Testis (tissue), 3 donors: ENCODE data around the gene MRTO4. TPM values are rescaled to one million over a fixed set of nuclear protein-coding genes. Genes with fewer than 3 reads are reported as not detected.
"Not testable (repeated sequence)": the region's sequence is repeated elsewhere in the genome, so short reads cannot be mapped to it uniquely, and the experiment has no call there.

Experiments used
- DNase-seq: peaks from one replicate; pipeline ENCODE4 v3.0.0-alpha.2; 2019
- H3K27ac ChIP-seq, 2 donors: fragments of 200-600 bp; sonication (generic); one replicate each; pipeline ENCODE4 v1.5.1; 2019
- H3K27me3 ChIP-seq: fragments of 200-600 bp; sonication (generic); one replicate; pipeline ENCODE4 v1.5.1; 2019
- H3K36me3 ChIP-seq: fragments of 200-600 bp; sonication (generic); one replicate; pipeline ENCODE4 v1.5.1; 2017; ENCODE audit warnings: low read depth; ENCODE audit errors: missing control alignments
- H3K4me1 ChIP-seq: fragments of 200-600 bp; sonication (generic); one replicate; pipeline ENCODE4 v1.5.1; 2019
- H3K4me3 ChIP-seq, 2 donors: fragments of 200-600 bp; sonication (generic); one replicate each; pipeline ENCODE4 v1.5.1; 2017 to 2019
- H3K9me3 ChIP-seq: fragments of 200-600 bp; sonication (generic); one replicate; pipeline ENCODE4 v1.5.1; 2017
- CTCF ChIP-seq, 3 experiments: fragments of 450-650 bp in 2 of 3; fragments of 200-600 bp in 1 of 3; sonication (generic) in 1 of 3; IDR thresholded peaks; one replicate each; pipeline ENCODE4 v1.5.1; 2016 to 2019; ENCODE audit warnings: antibody characterized with exemption in 3 of 3, mild to moderate bottlenecking in 2 of 3, moderate library complexity in 1 of 3
- POLR2A ChIP-seq: fragments of 450-650 bp; IDR thresholded peaks from one replicate; pipeline ENCODE4 v1.6.1; 2017; ENCODE audit warnings: antibody characterized with exemption, mild to moderate bottlenecking, moderate library complexity
- WGBS, 2 donors: methylation state at CpG; one replicate each; pipeline ENCODE4 v1.1.5; 2018; 5-methylcytosine and 5-hydroxymethylcytosine counted together
- intact Hi-C: fragments of 100-400 bp; cut with DNase I; formaldehyde crosslinking; loops from one replicate; pipeline ENCODE4 v1.15.1; 2023; ENCODE audit warnings: low total_unique reads
- polyA plus RNA-seq: library from polyadenylated mRNA; stranded (reverse); fragments of 350-450 nt; fragmentation: Illumina TruSeq; extraction: RNeasy Lipid Tissue Mini Kit (QIAGEN cat#74804); gene quantifications from one replicate; pipeline ENCODE4 v1.2.3, GENCODE V29; 2014; ENCODE audit warnings: low read depth, low replicate concordance; ENCODE audit not compliant: insufficient read depth
- total RNA-seq, 2 donors: library from RNA; depleted of rRNA; stranded (reverse); fragments of >200 nt; gene quantifications; one replicate each; pipeline ENCODE4 v1.2.3, GENCODE V29; 2016

Gene MRTO4
- total and polyA plus RNA-seq, 3 donors from 2014 or later, result 25.8 to 46.4 (median 36.9) TPM

GRCh38 chr1:19289244-19289643 lies 37.6 kb downstream of the MRTO4 start:
- no peak for TF ChIP-seq POLR2A
- TF ChIP-seq CTCF (IDR thresholded peaks at IDR 0.05), result no peak
- no peak overlapping the region for H3K27ac ChIP-seq

GRCh38 chr1:19294638-19295037 lies 43.0 kb downstream of the MRTO4 start:
- WGBS, 2 donors, result 93 to 97% methylated on average over 2 of the region's 2 CpGs
- intact Hi-C loops, result no loop called here

More at GRCh38 chr1:19289244-19289643, 37.6 kb downstream of the MRTO4 start:
- no peak overlapping the region for H3K4me3 ChIP-seq
- no peaks in the 10 kb centered on the region for H3K27me3 ChIP-seq
- H3K9me3 ChIP-seq, result no peaks in the 10 kb centered on the region
- no peaks in the 10 kb centered on the region for H3K4me1 ChIP-seq
- intact Hi-C loops, result no loop called here
- 32 to 49% methylated on average over 2 of the region's 2 CpGs for WGBS, 2 donors
- DNase-seq, result no peak
- no peaks in the 10 kb centered on the region for H3K36me3 ChIP-seq

GRCh38 chr1:19300211-19300610 lies 48.6 kb downstream of the MRTO4 start:
- H3K27ac ChIP-seq, result no peak overlapping the region
- H3K27me3 ChIP-seq, result no peaks in the 10 kb centered on the region
- H3K4me1 ChIP-seq, result peaks cover 5% of the 10 kb centered on the region
- TF ChIP-seq POLR2A, result no peak
- TF ChIP-seq CTCF (IDR thresholded peaks at IDR 0.05), result no peak
- H3K9me3 ChIP-seq, result no peaks in the 10 kb centered on the region
- intact Hi-C loops, result no loop called here
- DNase-seq, result no peak
- H3K4me3 ChIP-seq, result no peak overlapping the region
- no peaks in the 10 kb centered on the region for H3K36me3 ChIP-seq
- WGBS, 2 donors, result 94 to 100% methylated on average over 2 of the region's 2 CpGs

More at GRCh38 chr1:19294638-19295037, 43.0 kb downstream of the MRTO4 start:
- Histone ChIP-seq H3K27me3 (no peaks in the 10 kb centered on the region), H3K4me3 (no peak overlapping the region), H3K36me3 (no peaks in the 10 kb centered on the region), H3K4me1 (peaks cover 5% of the 10 kb centered on the region), H3K9me3 (no peaks in the 10 kb centered on the region), H3K27ac (no peak overlapping the region)
- no peak for DNase-seq
- TF ChIP-seq CTCF (IDR thresholded peaks at IDR 0.05), result no peak
- no peak for TF ChIP-seq POLR2A

- 93 to 97% methylated on average over 10 of the region's 10 CpGs for WGBS, 2 donors
- DNase-seq, result not testable (repeated sequence)
These were observed 52.5 kb downstream of the MRTO4 start for GRCh38 chr1:19304081-19304480.

GRCh38 chr1:19305880-19306279 lies 54.3 kb downstream of the MRTO4 start:
- no peak overlapping the region for H3K27ac ChIP-seq
- no peaks in the 10 kb centered on the region for H3K27me3 ChIP-seq
- H3K9me3 ChIP-seq, result no peaks in the 10 kb centered on the region
- intact Hi-C loops, result no loop called here
- no peak for DNase-seq
- no peak overlapping the region for H3K4me3 ChIP-seq
- H3K4me1 ChIP-seq, result peaks cover 4% of the 10 kb centered on the region
- 93 to 97% methylated on average over 11 of the region's 11 CpGs for WGBS, 2 donors
- H3K36me3 ChIP-seq, result no peaks in the 10 kb centered on the region
- no peak for TF ChIP-seq CTCF (IDR thresholded peaks at IDR 0.05)
- no peak for TF ChIP-seq POLR2A

More at GRCh38 chr1:19304081-19304480, 52.5 kb downstream of the MRTO4 start:
- H3K27ac ChIP-seq, H3K4me1 ChIP-seq, H3K4me3 ChIP-seq, intact Hi-C loops, H3K36me3 ChIP-seq, H3K27me3 ChIP-seq, H3K9me3 ChIP-seq: not testable (repeated sequence)
